Measurements from ENCODE around the gene RAE1. TPM values are rescaled to one million over a fixed set of nuclear protein-coding genes. Genes with fewer than 3 reads are reported as not detected.

RAE1 gene
- total and polyA plus RNA-seq, 5 experiments from 2014 or later = 30.9 to 54.4 (median 35.5) TPM

DNA sequence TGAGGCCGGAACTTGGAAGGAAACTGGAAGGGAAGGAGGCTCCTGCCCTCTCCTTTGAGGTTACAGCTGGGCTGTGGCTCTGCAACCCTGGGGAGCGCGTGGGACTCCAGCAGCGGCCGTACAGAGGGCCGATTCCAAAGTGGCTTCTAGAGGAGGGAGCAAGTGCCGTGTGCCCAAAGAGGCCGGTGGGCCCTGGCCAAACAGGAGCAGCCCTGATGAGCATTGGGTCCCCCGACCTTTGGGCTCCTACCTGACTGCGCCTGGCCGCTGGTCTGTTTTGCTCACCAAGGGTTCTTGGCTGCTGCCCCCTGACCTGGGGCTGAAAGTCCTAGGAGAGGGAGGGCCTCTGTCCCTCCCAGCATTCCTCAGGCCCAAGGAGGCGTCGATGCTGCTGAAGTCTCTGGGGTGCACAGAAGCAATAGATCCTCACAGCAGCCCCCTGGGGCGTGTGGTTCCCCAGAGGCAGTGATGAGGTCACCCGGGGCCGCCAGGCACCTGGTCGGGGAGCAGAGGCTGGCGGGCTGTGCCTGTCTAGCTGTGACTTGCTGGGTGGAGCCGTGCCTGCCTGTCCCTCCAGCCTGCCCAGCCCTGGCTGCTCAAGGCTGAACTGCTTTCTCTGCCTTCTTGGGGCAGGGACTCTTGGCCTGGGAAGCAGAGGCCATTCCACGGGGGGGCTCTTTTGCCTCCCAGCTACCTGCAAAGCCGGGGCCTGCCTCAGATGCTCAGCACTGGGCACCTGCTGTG, 49.9 kb downstream of the RAE1 start:
- Mint-ChIP-seq H3K9me3 (peaks cover 0 to 3% (median 0%) of the 10 kb centered on the region in 9 donors), H3K27ac (peak overlapping the region; percentile 93 to 100 (median 98)), H3K4me1 (peaks cover 36 to 93% (median 90%) of the 10 kb centered on the region in 4 donors), H3K27me3 (no peaks in the 10 kb centered on the region), H3K4me3 (peak overlapping the region; percentile 79 to 96 (median 89)), H3K36me3 (peaks cover 0 to 75% (median 31%) of the 10 kb centered on the region in 3 donors)
- peak in 7 of 10 donors; percentile 25 to 78 (median 47) for DNase-seq
- POLR2A ChIA-PET = interaction anchor here (0.6 to 11.6 kb wide), 10 partner anchors 10 to 925 kb away, joined by 3 to 229 read pairs (median 4); partner anchors contain the start of gene RBM38
- ATAC-seq = peak in 1 of 2 donors; percentile 7

DNA sequence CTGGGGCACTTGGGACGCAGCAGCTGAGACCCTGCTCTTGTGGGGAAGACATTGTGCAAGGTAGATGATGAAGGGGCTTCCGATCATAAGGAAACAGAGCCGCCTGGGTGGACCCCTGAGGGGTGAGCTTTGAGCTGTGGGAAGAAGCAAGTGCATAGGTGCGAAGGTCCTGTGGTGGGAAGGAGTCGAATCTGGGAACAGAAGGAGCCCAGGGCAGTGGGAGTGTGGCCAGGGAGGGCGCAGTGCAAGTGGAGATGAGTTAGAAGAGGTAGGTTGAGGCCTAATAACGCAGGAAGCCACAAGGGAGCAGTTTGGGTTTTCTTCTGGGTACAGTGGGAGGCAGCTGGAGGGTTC, 50.5 kb downstream of the RAE1 start:
- no peaks in the 10 kb centered on the region for H3K27me3 Mint-ChIP-seq
- H3K27ac Mint-ChIP-seq = peak overlapping the region; percentile 93 to 100 (median 98)
- DNase-seq (peak in 2 of 10 donors; percentile 21 to 50), ATAC-seq (no peak)
- POLR2A ChIA-PET = interaction anchor here (0.6 to 11.6 kb wide), 7 partner anchors 11 to 926 kb away, joined by 3 to 229 read pairs (median 3); partner anchors contain the start of gene RBM38
- H3K36me3 Mint-ChIP-seq = peaks cover 0 to 73% (median 27%) of the 10 kb centered on the region in 3 donors
- H3K4me3 Mint-ChIP-seq = peak overlapping the region; percentile 79 to 96 (median 88)
- peaks cover 0 to 3% (median 0%) of the 10 kb centered on the region in 9 donors for H3K9me3 Mint-ChIP-seq
- H3K4me1 Mint-ChIP-seq = peaks cover 35 to 87% (median 85%) of the 10 kb centered on the region in 4 donors

DNA sequence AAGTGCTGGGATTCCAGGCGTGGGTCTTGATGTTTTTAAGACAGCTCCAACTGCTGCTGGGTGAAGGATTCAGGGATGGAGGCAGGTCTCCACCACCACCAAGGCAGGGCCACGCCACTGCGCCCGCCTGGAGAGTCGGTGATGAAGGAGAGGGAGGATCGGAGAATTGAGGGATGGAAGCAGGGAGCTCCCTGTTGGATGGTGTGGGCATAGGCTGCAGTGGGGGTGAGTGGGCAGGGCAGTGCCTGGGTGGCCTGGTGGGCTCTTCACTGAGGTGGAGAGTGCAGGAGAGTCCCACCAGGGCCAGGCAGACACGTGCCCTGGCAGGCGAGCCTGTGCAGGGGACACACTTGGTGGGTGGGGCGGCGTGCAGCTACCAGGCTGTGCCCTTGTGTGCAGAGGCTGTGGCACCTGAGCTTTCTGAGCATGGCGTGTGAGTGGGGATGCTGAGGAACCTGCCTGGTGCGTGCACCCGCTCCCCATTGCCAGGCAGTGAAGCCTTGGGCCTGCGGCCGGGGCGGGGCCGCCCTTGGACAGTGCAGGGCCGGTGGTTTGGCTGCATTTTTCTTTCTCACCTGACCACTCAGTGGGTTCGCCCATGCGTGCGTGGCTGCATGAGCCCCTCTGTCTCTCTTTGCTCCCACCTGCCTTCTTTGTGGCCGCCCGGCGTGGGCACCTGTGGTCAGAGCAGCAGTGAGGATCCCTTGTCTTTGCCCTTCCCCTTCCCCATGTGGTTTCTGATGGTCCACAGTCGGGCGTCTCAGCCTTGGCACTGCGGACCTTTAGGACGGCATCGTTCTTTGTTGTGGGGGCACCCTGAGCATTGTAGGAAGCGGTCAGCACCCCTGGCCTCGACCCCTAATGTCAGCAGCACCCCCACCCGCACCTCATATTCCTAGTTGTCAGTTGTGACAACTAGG, 51.4 kb downstream of the RAE1 start:
- H3K4me3 Mint-ChIP-seq = peak overlapping the region; percentile 79 to 96 (median 88)
- no peak for ATAC-seq
- peak overlapping the region; percentile 85 to 100 (median 97) for H3K27ac Mint-ChIP-seq
- no peaks in the 10 kb centered on the region for H3K27me3 Mint-ChIP-seq
- no peak for DNase-seq
- H3K4me1 Mint-ChIP-seq = peaks cover 35 to 86% (median 82%) of the 10 kb centered on the region in 4 donors
- peaks cover 0 to 3% (median 0%) of the 10 kb centered on the region in 9 donors for H3K9me3 Mint-ChIP-seq
- POLR2A ChIA-PET = interaction anchor here (0.8 to 11.6 kb wide), 7 partner anchors 10 to 78 kb away, joined by 3 to 229 read pairs (median 3); partner anchors contain the start of gene RBM38
- peaks cover 0 to 73% (median 26%) of the 10 kb centered on the region in 3 donors for H3K36me3 Mint-ChIP-seq

DNA sequence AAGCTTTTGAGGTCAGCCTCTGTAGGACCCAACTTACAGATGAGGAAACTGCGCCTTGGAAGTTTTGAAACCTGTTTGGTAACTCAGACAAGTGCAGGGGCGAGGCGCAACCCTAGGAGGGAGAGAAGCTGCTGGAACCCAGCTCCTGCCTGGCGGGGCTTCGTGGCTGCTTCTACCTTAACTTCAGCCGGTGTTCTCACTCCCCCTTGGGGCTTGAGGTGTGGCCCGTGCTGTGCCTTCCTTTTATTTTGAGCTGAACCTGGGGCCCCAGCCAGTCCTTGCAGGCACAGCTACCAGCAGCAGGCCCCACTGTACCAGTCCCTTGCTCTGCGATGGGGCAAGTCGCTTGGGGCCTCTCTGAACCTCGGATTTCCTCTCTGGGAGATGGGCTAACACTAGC, 52.2 kb downstream of the RAE1 start:
- peak overlapping the region; percentile 60 to 98 (median 86) for H3K27ac Mint-ChIP-seq
- H3K36me3 Mint-ChIP-seq = peaks cover 0 to 81% (median 29%) of the 10 kb centered on the region in 3 donors
- POLR2A ChIA-PET = interaction anchor here (0.9 to 11.6 kb wide), 4 partner anchors 9 to 27 kb away, joined by 3 to 229 read pairs (median 115); partner anchors contain the start of gene RBM38
- DNase-seq (peak in 1 of 10 donors; percentile 20), ATAC-seq (no peak)
- H3K9me3 Mint-ChIP-seq = no peaks in the 10 kb centered on the region
- no peaks in the 10 kb centered on the region for H3K27me3 Mint-ChIP-seq
- peaks cover 29 to 85% (median 82%) of the 10 kb centered on the region in 4 donors for H3K4me1 Mint-ChIP-seq
- peak overlapping the region in 8 of 10 donors; percentile 45 to 96 (median 72) for H3K4me3 Mint-ChIP-seq

DNA sequence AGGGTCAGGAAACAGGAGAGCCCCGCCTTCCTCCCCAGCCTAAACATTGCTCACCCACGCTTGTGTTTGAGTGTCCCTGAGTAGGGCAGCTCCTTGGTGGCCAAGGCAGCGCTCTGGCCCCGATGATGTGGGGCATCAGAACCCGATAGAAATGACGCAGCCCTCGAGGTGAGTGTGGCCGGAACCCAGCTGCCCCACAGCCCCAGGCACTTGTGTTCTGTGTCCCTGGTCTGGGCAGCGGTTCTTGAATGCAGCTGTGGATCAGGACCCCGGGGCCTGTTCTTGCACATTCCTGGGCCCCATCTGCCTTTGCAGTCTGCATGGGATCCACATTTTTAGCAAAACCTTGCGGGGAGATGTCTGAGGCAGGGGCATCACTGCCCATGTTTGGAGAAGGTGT, 53.0 kb downstream of the RAE1 start:
- ATAC-seq (no peak), DNase-seq (peak in 1 of 10 donors; percentile 20)
- Mint-ChIP-seq H3K27ac (peak overlapping the region in 9 of 10 donors; percentile 75 to 98 (median 85)), H3K36me3 (peaks cover 0 to 84% (median 27%) of the 10 kb centered on the region in 3 donors), H3K4me3 (peak overlapping the region in 9 of 10 donors; percentile 5 to 90 (median 45)), H3K4me1 (peaks cover 25 to 83% (median 75%) of the 10 kb centered on the region in 4 donors), H3K27me3 (no peaks in the 10 kb centered on the region), H3K9me3 (no peaks in the 10 kb centered on the region)
- POLR2A ChIA-PET = interaction anchor here (1.6 to 11.6 kb wide), 3 partner anchors 9 to 26 kb away, joined by 9 to 229 read pairs (median 218); partner anchors contain the start of gene RBM38

DNA sequence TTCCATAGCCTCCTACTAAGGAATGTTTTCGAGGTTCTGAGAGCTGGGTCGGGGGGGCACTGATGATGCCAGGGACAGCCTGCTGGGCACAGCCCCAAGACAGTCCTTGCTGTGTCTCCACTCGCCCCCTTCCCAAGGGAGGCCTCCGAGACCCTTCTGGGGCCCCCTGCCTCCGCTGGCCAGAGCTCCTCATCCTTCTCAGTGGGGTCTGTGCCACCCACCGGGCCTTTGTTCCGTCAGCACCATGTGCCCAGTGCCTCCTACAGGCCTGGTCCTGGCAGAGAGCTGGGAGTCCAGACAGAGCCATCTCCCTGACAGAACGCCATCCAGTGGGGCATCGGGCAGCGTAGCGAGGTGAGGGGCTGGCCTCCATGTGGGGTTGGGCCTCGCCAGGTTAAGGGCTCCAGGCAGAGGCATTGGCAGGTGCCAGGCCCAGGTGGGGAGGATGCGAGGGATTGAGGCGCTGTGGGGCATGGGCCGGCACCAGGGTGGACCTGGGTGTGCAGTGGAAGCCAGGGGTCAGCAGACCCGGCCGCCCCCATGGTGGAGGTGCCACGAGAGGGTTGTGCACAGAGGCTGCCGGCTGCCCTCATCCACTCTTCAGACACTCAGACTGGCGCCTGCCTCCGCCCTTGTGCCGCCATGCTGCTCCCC, 53.5 kb downstream of the RAE1 start:
- Mint-ChIP-seq H3K4me3 (peak overlapping the region in 7 of 10 donors; percentile 12 to 63 (median 30)), H3K4me1 (peaks cover 22 to 81% (median 71%) of the 10 kb centered on the region in 4 donors), H3K27ac (peak overlapping the region in 7 of 10 donors; percentile 47 to 97 (median 75)), H3K36me3 (peaks cover 0 to 85% (median 25%) of the 10 kb centered on the region in 3 donors), H3K27me3 (no peaks in the 10 kb centered on the region), H3K9me3 (no peaks in the 10 kb centered on the region)
- ATAC-seq = no peak
- POLR2A ChIA-PET = interaction anchor here (1.6 to 11.6 kb wide), 3 partner anchors 9 to 25 kb away, joined by 9 to 229 read pairs (median 218); partner anchors contain the start of gene RBM38
- peak in 1 of 10 donors; percentile 20 for DNase-seq

DNA sequence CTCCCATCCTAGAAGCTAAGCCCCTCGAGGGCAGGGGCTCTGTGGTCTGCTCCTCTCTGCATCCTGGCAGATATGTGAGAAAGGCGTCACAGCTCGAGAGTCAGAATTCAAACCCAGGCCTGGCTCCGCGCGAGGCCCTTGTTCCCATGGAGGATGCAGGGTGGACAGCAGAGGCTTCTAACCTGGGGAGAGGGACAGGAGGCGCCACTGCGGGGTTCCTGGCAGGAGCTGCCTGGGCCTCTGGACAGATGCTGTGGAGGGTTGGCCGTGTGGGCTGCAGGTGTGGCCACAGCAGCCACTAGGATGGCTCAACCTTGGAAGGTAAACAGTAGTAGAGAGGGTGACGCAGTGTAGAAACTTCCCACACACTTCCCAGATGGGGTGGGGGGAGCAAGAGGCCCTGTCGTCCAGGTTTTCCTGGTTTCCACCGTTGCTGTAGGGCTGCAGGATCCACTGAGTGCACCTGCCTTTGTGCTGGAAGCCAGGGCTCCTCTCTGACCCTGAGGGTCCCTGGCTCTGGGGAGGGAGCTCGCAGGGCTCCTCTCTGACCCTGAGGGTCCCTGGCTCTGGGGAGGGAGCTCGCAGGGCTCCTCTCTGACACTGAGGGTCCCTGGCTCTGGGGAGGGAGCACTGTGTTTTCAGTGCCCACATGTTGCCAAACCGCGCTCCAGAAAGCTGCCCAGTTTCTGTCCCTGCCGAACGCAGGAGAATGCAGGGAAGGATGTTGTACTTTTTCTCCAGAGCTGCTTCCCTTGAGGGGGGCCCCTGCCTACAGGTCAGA, 54.4 kb downstream of the RAE1 start:
- Mint-ChIP-seq H3K27ac (peak overlapping the region in 7 of 10 donors; percentile 47 to 90 (median 52)), H3K4me3 (peak overlapping the region in 8 of 10 donors; percentile 13 to 63 (median 32)), H3K9me3 (no peaks in the 10 kb centered on the region), H3K27me3 (no peaks in the 10 kb centered on the region), H3K4me1 (peaks cover 26 to 79% (median 69%) of the 10 kb centered on the region in 4 donors), H3K36me3 (peaks cover 0 to 85% (median 27%) of the 10 kb centered on the region in 3 donors)
- ATAC-seq = no peak
- no peak for DNase-seq
- POLR2A ChIA-PET = interaction anchor here (0.6 to 11.6 kb wide), 6 partner anchors 7 to 1762 kb away, joined by 3 to 229 read pairs (median 22); partner anchors contain the start of gene RBM38

DNA sequence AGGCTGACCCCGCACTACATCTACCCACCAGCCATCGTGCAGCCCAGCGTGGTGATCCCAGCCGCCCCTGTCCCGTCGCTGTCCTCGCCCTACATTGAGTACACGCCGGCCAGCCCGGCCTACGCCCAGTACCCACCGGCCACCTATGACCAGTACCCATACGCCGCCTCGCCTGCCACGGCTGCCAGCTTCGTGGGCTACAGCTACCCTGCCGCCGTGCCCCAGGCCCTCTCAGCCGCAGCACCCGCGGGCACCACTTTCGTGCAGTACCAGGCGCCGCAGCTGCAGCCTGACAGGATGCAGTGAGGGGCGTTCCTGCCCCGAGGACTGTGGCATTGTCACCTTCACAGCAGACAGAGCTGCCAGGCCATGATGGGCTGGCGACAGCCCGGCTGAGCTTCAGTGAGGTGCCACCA, 56.5 kb downstream of the RAE1 start:
- peak in 3 of 10 donors; percentile 14 to 36 (median 34) for DNase-seq
- H3K27ac Mint-ChIP-seq = peak overlapping the region in 8 of 10 donors; percentile 22 to 96 (median 70)
- peaks cover 23 to 70% (median 61%) of the 10 kb centered on the region in 4 donors for H3K4me1 Mint-ChIP-seq
- POLR2A ChIA-PET = interaction anchor here (0.6 to 11.6 kb wide), 4 partner anchors 9 to 1615 kb away, joined by 4 to 218 read pairs (median 20); partner anchors contain the start of gene RBM38
- H3K9me3 Mint-ChIP-seq = no peaks in the 10 kb centered on the region
- H3K27me3 Mint-ChIP-seq = no peaks in the 10 kb centered on the region
- peaks cover 0 to 65% (median 20%) of the 10 kb centered on the region in 3 donors for H3K36me3 Mint-ChIP-seq
- peak in 1 of 2 donors; percentile 29 for ATAC-seq
- peak overlapping the region in 5 of 10 donors; percentile 10 to 66 (median 29) for H3K4me3 Mint-ChIP-seq

DNA sequence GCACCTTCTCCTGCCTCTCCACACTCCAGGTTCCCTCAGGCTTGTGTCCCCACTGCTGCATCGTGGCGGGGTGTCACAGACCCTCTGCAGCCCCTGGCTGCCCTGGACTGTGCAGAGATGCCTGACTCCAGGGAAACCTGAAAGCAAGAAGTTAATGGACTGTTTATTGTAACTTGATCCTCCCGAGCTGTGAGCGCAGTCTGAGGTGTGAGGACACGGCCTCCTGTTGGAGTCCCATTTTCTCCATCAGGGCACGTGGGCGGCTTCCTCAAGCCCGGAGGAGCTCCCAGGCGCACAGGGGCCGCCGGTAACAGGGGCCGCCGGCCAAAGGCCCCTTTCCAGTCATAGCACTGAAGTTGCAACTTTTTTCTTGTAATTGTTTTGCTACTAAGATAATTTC, 57.1 kb downstream of the RAE1 start:
- no peaks in the 10 kb centered on the region for H3K9me3 Mint-ChIP-seq
- ATAC-seq (no peak), DNase-seq (no peak)
- POLR2A ChIA-PET = interaction anchor here (0.6 to 11.6 kb wide), 4 partner anchors 10 to 1614 kb away, joined by 4 to 218 read pairs (median 20); partner anchors contain the start of gene RBM38
- no peaks in the 10 kb centered on the region for H3K27me3 Mint-ChIP-seq
- H3K4me1 Mint-ChIP-seq = peaks cover 21 to 67% (median 58%) of the 10 kb centered on the region in 4 donors
- peaks cover 0 to 60% (median 20%) of the 10 kb centered on the region in 3 donors for H3K36me3 Mint-ChIP-seq
- peak overlapping the region in 2 of 10 donors; percentile 29 to 66 for H3K4me3 Mint-ChIP-seq
- H3K27ac Mint-ChIP-seq = peak overlapping the region in 4 of 10 donors; percentile 29 to 96 (median 69)

DNA sequence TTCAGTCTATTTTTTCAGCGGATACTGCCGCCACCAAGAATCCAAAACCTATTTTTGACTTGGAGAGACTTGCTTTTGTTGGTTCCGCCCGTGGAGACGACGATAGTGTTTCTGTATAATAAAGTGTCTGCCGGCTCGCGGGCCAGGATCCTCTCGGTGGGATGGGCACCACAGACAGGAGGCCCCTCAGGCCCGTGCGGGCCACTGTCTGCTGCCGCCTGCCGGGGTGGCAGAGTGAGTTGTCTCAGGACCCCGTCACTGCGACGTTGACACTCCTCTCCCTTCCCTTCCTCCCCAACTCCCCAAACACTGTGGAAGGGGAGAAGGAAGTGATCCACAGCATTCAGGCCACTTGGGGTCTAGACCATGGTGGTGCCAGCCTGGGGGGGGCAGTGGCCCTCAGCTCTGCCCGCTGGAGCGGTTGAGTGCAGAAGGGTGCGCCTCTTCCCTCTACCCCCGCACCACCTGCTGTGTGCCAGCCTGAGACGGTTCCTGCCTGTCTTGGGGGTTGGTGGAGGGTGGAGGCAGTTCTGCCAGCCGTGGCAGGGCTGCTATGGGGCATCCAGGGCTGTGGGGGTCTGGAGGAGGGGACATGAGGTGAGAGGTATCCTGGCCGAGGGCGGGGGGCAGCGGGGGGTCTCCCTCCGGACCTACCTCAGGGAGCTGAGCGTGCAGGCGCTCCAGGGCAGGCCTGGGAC, 57.6 kb downstream of the RAE1 start:
- peak overlapping the region in 3 of 10 donors; percentile 6 to 96 (median 91) for H3K27ac Mint-ChIP-seq
- no peaks in the 10 kb centered on the region for H3K27me3 Mint-ChIP-seq
- POLR2A ChIA-PET = interaction anchor here (1.0 to 5.2 kb wide), 3 partner anchors 9 to 25 kb away, joined by 3 to 35 read pairs (median 4); no protein-coding TSS in a partner anchor
- peaks cover 0 to 55% (median 20%) of the 10 kb centered on the region in 3 donors for H3K36me3 Mint-ChIP-seq
- peak in 1 of 2 donors; percentile 7 for ATAC-seq
- DNase-seq = peak in 1 of 10 donors; percentile 23
- H3K9me3 Mint-ChIP-seq = no peaks in the 10 kb centered on the region
- peaks cover 21 to 62% (median 55%) of the 10 kb centered on the region in 4 donors for H3K4me1 Mint-ChIP-seq
- H3K4me3 Mint-ChIP-seq = peak overlapping the region in 2 of 10 donors; percentile 4 to 73

All from naive thymus-derived CD8-positive, alpha-beta T cell (primary cell).